NCI-H446 (cell line): ENCODE results near the gene AP5Z1.

Experiments used
- DNase-seq, 2 experiments: peaks; one replicate each; lab custom pipeline; 2025; lab: John Stamatoyannopoulos, UW

AP5Z1 gene

DNA sequence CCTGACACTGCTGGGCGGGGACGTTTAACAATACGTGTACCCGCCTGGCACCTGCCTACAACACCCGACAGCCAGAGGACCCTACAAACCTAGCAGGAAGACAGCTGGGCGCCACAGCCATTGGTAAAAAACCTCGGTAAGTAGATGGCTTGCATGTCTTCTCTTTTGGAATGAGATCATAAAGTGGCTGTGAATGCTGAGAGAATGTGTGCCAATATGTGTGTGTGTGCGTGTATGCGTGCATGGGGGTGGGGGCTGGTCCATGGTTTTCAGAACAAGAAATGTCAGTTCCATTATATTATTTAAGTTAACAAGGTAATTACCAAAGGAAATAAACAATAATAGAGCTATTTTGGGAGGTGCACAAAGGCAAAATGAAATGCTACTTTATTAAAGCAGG is 47.3 kb downstream of the AP5Z1 start:
- DNase-seq, result no peak

GRCh38 chr7:4823441-4824119 is 48.2 kb downstream of the AP5Z1 start:
- DNase-seq, result no peak

DNA sequence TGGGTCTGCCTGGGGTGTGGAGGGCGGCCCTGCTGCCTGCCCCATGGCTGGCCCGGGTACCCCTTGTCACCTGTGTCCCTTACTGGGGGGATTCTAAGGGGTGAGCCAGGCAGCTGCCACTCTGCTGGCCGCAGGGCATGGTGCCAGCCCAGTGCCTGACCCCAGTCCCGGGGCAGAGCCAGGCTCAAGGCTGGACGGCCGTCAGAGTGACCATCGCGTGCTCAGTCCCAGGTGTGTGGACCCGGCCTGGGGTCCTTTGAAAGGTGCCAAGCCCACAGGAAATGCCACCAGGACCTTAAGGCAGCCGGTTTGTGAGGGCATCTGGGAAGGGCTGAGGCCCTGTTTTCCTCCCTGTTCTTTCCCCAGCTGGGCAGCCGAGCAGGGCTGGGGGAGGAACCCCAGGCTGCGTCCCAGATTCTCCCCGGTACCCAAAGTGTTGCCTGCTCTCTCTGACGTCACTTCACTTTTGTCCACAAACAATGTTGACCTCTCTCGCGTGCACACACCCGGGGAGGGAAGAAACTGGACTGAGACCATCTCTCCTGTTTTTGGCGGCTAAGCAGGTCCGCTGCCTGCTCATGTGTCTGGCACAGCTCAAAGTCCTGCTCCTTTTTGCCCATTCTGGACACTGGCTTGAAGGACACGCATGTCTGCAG is 48.8 kb downstream of the AP5Z1 start:
- DNase-seq, result no peak

GRCh38 chr7:4825081-4825480 is 49.7 kb downstream of the AP5Z1 start:
- DNase-seq, result no peak

GRCh38 chr7:4828720-4829383 is 53.4 kb downstream of the AP5Z1 start:
- no peak for DNase-seq

DNA sequence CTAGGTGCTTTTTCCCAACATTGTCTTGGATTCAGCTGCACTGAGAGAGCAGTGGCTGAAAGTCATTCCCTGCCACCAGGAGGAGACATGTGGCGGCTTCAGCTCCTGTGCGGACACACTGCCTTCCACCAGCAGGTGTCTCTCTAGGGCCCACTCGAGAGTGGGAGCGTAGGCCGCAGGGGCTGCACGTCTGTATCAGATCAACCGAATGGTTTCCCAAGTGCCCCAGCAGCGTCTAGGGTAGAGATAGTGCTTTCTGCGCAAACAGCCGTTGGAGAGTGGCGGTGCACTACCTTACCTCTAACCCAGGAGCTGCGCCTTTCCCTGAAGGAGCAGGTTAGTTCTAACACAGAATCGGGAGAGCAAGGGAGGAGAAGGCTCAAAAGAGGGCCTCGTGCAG is 54.8 kb downstream of the AP5Z1 start:
- peak in 1 of 2 experiments; percentile 56 for DNase-seq

DNA sequence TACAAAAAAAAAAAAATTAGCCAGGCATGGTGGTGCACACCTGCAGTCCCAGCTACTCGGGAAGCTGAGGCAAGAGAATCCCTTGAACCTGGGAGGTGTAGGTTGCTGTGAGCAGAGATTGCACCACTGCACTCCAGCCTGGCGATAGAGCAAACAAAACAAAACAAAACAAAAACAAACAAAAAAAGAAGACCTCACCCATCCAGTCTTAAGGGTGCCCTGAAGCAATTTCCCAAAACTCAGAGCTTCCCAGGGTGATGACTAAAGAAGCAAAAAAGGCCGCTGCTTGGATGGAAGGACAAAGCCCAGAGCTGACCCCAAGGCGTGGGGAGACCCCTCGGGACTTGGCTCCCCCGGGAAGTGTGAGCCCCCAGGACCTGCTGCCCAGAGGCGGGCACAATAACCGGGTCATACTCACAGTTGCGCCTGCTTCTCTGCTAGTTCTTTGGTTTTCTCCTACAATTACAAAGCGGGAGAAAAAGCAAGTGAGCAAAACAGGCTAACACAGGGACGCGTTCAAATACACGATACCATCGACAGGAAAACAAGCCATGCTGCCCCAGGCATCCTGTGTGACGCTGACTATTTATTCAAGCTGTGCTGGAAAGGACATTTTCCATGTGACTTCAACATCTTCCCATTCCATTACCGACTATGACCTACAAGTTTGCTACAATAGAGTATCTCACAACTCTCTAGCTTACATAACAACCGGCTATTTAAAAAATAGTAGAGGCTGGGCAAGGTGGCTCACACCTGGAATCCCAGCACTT is 56.5 kb downstream of the AP5Z1 start:
- no peak for DNase-seq

DNA sequence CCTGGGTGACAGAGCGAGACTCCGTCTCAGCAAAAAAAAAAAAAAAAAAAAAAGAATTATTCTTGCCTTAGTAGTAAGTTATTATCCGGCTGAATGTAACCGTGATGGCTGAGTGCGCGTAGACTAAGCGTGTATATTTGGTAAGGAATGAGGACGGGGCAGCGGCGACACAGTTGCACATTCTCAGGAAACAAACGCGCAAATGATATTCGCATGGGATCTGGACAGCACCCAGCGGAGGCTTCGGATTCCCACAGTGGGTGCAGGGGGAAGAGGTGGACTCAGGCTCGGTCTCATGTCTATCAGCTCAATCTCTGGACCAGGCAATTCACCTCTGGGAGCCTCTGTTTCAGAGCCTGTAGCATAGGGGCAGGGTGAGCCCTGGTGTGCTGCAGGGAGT is 57.3 kb downstream of the AP5Z1 start:
- no peak for DNase-seq

DNA sequence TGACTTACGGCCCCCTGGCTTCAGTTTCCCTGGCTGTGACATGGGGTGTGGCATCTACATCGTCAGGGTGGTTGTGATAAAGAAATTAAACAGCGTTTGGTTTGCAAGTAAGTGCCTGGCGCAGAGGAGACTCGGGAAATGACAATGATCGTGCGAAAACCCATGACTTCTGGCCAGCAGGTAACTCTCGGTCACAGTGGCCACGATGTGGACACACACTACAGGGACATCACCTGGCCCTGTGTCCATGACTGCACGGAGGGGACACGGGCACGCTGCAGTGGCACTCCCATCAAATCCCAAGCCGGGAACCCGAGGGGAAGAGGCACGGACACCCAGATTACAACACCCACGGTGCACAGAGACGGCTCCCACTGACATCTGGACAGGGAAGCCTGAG is 57.8 kb downstream of the AP5Z1 start:
- DNase-seq, result no peak

DNA sequence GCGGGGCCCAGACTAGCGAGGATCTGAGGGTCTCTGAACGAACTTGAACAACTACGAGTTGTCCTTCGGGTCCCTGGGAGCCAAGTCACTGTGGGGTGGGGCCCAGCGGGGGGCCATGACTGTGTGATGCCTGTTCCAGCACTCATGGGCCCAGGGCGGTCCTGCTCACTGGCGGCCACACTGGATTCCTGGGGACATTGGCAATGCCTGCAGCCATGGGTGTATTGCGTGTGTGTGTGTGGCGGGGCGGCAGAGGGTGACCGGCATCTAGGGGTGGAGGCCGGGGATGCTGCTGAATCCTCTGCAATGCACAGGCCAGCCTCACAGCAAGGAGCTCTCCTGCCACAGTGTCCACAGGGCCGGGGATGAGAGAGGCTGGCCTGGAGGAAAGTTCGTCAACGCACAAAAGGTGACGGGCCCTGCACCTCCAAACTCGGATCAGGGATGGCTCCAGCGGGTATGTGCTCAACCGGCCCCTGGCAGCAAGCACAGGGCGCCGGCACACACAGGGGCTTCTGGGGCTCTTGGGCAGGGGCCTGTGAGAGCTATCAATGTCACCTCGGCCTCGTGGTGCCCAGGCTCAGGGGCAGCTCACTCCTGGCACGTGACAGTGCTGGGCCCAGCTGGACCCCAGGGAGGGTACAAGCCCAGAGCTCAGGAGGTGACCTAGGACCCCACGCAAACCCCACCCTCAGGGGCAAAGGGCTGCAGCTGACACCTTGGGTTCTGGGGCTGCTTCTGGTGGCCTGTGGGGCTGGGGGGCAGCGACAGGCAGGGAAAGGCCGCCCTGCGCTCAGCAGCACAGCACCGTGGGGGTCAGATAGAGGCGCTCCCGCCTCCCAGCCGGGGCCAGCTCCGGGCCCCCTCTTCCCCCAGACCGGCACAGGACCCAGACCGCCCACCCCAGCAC is 58.5 kb downstream of the AP5Z1 start:
- no peak for DNase-seq

GRCh38 chr7:4834601-4835397 is 59.4 kb downstream of the AP5Z1 start:
- DNase-seq, result no peak

- DNase-seq, result no peak
Measured at GRCh38 chr7:4835398-4836205, 60.2 kb downstream of the AP5Z1 start.

- DNase-seq, result no peak
Measured at GRCh38 chr7:4836206-4836661, 60.8 kb downstream of the AP5Z1 start.

GRCh38 chr7:4837041-4837802 is 61.8 kb downstream of the AP5Z1 start:
- DNase-seq, result no peak

DNA sequence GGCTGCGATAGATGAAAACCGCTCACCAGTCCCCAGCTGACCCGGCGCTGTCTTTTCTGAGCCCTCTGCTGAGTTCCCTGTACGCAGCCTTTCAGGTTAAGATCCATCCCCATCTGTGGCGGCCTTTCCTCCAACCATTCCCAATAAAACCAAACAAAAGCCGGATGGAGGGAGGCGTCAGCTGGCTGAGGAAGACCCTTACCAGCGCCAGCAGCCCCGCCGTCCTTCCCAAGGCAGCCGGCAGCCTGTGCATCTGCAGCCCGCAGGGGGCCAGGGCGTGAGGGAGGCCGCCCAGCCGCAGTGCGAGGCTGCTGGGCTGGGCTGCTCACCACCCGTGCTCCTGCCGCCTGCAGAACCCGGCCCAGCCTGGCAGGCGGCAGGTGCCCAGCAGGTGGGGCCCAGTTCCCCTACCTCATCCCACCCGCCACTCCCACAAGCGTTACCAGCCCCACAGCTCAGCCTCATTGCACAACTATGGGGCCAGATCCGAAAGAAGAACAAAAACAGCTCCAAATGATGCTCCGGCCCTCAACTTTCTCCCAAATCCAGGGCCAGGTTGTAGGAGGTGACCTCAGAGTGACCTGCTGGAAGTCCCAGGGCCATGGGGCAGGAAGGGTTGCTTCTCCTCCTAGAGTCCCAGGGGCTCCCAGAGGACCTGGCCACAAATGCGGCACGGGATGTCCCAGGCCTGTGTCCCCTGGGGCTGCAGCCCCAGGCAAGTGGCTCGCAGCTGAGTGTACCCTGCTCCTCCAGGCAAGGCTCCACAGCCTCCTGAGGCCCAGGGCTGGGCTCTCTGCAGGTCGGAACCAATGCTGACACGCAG is 62.6 kb downstream of the AP5Z1 start:
- DNase-seq, result peak in 1 of 2 experiments; percentile 27

DNA sequence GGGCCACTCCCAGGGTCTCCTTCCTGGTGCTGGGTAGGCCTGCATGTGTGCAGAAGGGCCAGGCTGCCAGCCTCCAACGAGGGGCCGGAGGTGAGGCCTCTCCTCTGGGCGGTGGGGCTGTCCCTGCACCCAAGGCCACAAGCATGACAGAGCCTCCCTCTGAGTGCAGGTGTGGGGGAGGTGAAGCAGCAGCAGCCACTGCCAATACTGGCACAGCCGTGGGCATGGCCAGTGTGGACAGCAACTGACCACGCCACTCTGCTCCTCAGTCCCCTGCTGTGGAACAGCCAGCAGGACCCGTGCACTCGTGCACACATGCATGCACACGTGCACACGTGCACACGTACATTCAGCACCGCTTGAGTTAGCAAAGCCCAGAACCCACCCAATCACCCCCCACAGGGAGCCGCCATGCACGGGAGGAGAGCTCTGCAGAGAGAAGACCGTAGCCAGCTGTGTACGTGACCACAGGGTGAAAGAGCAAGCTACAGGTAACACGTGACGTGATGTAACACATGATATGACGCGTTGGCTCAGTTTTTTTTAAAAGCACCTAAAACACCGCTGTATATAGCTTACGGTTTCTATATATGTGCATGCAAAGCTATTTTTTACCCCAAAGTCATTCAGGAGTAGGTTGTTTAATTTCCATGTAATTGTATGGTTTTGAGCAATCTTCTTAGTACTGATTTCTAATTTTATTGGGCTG is 63.4 kb downstream of the AP5Z1 start:
- no peak for DNase-seq

DNA sequence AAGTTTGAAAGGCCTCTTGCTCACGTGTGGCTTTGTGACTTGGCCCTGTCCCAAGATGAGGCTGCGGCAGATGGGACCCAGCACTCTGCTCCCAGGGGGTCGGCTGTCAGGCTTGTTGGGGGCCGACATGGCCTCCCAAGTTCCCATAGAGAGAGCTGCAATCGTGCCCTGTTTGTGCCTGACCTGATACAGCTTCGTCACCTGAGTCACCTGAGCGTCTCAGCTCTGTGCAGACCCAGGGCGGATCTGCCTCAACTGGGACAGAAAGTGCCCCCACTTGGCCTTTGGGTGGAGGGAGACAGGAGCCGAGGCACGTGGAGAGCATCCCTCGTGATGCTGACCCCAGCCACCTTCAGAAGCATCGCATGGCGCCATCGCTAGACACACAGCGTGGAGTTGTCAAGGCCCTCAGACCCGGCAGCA is 64.7 kb downstream of the AP5Z1 start:
- peak in 1 of 2 experiments; percentile 13 for DNase-seq
